Renal cortex interstitium (tissue), 11 donors: ENCODE measurements around the gene ITGAD. TPM values are rescaled to one million over a fixed set of nuclear protein-coding genes. Genes with fewer than 3 reads are reported as not detected.

Experiments
- DNase-seq, 11 donors: peaks; one replicate each; pipeline ENCODE4 v3.0.0-alpha.2; 2013; ENCODE audit warnings: low read depth in 9 of 11, low spot score in 4 of 11; ENCODE audit errors: extremely low read depth in 1 of 11
- polyA plus RNA-seq, 3 donors: library from polyadenylated mRNA; unstranded; fragments of 120-200 nt; gene quantifications; one replicate each; pipeline ENCODE4 v1.2.1, GENCODE V29; 2013; ENCODE audit not compliant: insufficient read length in 3 of 3

ITGAD gene
- polyA plus RNA-seq, 3 donors: 0.08 to 0.22 (median 0.17) TPM

- no peak for DNase-seq
Observed at GRCh38 chr16:31362476-31363405, 30.4 kb upstream of the ITGAD start.

- DNase-seq: no peak
Observed at GRCh38 chr16:31363721-31364120, 29.4 kb upstream of the ITGAD start.

- no peak for DNase-seq
Observed at GRCh38 chr16:31364421-31364820, 28.7 kb upstream of the ITGAD start.

GRCh38 chr16:31365131-31365865 lies 27.8 kb upstream of the ITGAD start:
- no peak for DNase-seq

- DNase-seq: no peak
Observed at GRCh38 chr16:31367853-31368252, 25.3 kb upstream of the ITGAD start.

- no peak for DNase-seq
Observed at GRCh38 chr16:31371008-31371407, 22.1 kb upstream of the ITGAD start.

- peak in 1 of 11 donors; percentile 3 for DNase-seq
Observed at GRCh38 chr16:31371619-31372484, 21.3 kb upstream of the ITGAD start.

- no peak for DNase-seq
Observed at GRCh38 chr16:31373235-31373634, 19.9 kb upstream of the ITGAD start.

GRCh38 chr16:31375231-31375630 lies 17.9 kb upstream of the ITGAD start:
- no peak for DNase-seq

GRCh38 chr16:31376705-31377104 lies 16.4 kb upstream of the ITGAD start:
- DNase-seq: no peak

- DNase-seq: no peak
Observed at GRCh38 chr16:31377210-31377903, 15.8 kb upstream of the ITGAD start.

GRCh38 chr16:31380201-31380600 lies 12.9 kb upstream of the ITGAD start:
- DNase-seq: no peak

- DNase-seq: peak in 7 of 11 donors; percentile 9 to 42 (median 24)
Observed at GRCh38 chr16:31382485-31383161, 10.5 kb upstream of the ITGAD start.

GRCh38 chr16:31385680-31386079 lies 7.5 kb upstream of the ITGAD start:
- DNase-seq: no peak

GRCh38 chr16:31386157-31386984 lies 6.8 kb upstream of the ITGAD start:
- peak in 2 of 11 donors; percentile 13 to 20 for DNase-seq

- DNase-seq: no peak
Observed at GRCh38 chr16:31388535-31388934, 4.6 kb upstream of the ITGAD start.

- no peak for DNase-seq
Observed at GRCh38 chr16:31390504-31391041, 2.6 kb upstream of the ITGAD start.
